H7 (cell line): Measurements from ENCODE around the gene HERC5. TPM values are rescaled to one million over a fixed set of nuclear protein-coding genes. Genes with fewer than 3 reads are reported as not detected.
A peak's percentile ranks its signal among the peaks of the same experiment; 100 is the strongest.

Experiments used
- DNase-seq: peaks from one replicate; pipeline ENCODE4 v3.0.0; 2012
- H3K27me3 ChIP-seq: 2 replicates; pipeline ENCODE4 v1.6.0; 2011; ENCODE audit warnings: mild to moderate bottlenecking, low read length; ENCODE audit not compliant: control insufficient read depth, insufficient read depth
- H3K36me3 ChIP-seq: replicated peaks from 2 replicates; pipeline ENCODE4 v1.5.1; 2011; ENCODE audit warnings: low read length; ENCODE audit not compliant: control insufficient read depth, insufficient read depth
- H3K4me3 ChIP-seq: 2 replicates; pipeline ENCODE4 v1.5.1; 2011; ENCODE audit warnings: low read depth, mild to moderate bottlenecking, control low read depth, low read length, moderate library complexity; ENCODE audit not compliant: insufficient read depth
- total RNA-seq: library from RNA; depleted of rRNA; stranded (reverse); fragments of >200 nt; shearing (Covaris generic); gene quantifications from 2 replicates; pipeline ENCODE4 v1.2.3, GENCODE V29; 2014

The HERC5 gene
- total RNA-seq, 1 experiment from 2014 or later, result 7.6 TPM

DNA sequence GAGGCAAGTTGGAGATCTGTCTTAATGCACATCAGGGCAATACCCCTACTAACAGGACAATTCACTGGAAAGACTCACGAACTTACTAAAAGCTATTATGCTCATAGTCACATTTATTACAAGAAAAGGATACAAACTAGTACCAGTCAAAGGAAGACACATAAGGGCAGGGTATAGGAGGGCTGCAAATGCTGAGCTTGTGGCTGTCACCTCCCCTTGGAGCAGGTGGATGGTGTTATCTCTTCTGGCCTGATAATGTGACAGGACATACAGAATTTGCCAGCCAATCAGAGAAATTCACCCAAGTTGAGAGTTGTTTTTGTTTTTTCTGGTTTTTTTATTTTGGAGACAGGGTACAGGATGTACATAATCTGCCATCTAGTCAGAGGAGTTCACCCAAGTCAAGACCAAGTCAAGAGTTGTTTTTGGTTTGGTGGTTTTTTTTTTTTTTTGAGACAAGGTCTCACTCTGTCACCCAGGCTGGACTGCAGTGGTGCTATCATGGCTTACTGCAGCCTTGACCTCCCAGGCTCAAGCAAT lies 8.8 kb downstream of the HERC5 start:
- Histone ChIP-seq H3K4me3 (no peak overlapping the region), H3K36me3 (peaks cover 1% of the 10 kb centered on the region; the same call in 1 of the 2 replicates), H3K27me3 (no peaks in the 10 kb centered on the region)
- no peak for DNase-seq

DNA sequence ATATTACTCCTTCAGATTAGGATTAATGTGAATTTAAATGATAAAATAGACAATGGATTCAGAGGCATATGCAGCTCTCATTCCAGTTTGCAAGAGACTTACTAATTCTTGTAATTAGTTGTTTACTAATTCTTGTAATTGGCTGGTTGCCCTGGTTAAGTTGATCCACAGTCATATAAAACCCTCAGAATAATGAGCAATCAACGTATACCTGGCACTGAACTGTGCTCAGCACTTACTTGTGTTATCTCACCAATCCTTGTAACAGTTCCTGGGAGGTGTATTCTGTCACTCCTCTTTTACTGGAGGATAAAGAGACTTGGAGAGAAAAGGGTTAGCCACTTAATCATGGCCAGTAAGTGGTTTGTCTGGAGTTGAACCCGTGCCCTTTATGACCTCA lies 10.5 kb downstream of the HERC5 start:
- no peaks in the 10 kb centered on the region for H3K27me3 ChIP-seq
- H3K36me3 ChIP-seq, result peaks cover 1% of the 10 kb centered on the region; the same call in 1 of the 2 replicates
- no peak for DNase-seq
- H3K4me3 ChIP-seq, result no peak overlapping the region

DNA sequence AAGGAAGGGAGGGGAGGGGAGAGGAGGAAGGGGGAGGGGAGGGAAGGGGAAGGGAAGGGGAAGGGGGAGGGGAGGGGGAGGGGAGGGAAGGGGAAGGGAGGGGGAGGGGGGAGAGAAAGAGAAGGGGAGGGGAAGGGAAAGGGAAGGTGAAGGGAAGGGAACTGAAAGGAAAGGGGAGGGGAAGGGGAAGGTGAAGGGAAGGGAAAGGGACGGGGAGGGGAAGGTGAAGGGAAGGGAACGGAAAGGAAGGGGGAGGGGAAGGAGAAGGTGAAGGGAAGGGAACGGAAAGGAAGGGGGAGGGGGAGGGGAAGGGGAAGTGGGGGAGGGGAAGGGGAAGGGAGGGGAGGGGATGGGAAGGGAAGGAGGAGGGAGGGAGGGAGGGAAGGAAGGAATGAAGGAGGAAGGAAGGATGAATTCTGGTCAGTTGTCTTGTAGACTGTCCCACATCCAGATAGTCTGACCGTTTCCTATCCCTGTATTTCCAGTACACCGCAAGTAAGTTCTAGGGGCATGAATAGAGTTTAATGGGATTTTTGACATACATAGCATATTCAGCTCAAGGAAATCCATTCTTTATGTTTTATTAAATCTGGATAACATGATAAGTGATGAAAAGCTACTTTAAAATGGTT lies 20.4 kb downstream of the HERC5 start:
- DNase-seq, result no peak
- H3K27me3 ChIP-seq, result no peaks in the 10 kb centered on the region
- no peak overlapping the region for H3K4me3 ChIP-seq
- H3K36me3 ChIP-seq, result no peaks in the 10 kb centered on the region

DNA sequence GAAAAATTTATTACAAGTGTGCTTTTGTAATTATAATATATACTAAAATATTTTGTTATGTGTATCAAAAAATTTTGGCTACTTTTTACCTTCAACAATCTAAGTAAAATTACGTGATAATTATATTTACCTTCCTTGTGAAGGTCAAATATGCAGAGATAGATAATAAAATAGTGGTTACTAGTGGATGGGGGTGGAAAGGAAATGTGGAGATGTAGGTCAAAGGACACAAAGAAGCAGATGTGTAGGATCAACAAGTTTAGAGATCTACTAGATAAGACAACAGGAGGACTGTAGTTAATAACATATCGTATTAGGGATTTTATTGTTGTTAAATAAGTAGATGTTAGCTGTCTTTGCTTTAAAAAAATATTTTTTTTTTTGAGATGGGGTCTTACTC lies 21.3 kb downstream of the HERC5 start:
- no peak for DNase-seq
- H3K4me3 ChIP-seq, result no peak overlapping the region
- no peaks in the 10 kb centered on the region for H3K36me3 ChIP-seq
- no peaks in the 10 kb centered on the region for H3K27me3 ChIP-seq

DNA sequence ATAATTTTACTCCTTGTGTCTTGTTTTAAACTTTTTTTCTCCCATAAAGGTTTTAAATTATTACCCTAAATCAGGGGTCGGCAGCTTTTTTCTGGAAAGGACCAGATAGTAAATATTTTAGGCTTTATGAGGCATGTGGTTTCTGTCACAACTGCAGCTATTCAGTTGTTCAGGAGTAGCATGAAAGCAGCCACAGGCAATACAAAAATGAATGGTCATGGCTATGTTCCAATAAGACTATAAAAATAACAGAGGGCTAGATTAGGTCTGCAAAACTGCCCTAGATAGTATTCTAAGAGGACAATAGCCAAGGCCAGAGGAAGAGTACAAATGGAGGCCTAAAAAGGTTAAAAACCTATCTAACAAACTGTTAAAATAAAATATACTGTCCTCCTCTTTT lies 24.6 kb downstream of the HERC5 start:
- DNase-seq, result no peak
- Histone ChIP-seq H3K36me3 (no peaks in the 10 kb centered on the region), H3K4me3 (no peak overlapping the region), H3K27me3 (no peaks in the 10 kb centered on the region)

DNA sequence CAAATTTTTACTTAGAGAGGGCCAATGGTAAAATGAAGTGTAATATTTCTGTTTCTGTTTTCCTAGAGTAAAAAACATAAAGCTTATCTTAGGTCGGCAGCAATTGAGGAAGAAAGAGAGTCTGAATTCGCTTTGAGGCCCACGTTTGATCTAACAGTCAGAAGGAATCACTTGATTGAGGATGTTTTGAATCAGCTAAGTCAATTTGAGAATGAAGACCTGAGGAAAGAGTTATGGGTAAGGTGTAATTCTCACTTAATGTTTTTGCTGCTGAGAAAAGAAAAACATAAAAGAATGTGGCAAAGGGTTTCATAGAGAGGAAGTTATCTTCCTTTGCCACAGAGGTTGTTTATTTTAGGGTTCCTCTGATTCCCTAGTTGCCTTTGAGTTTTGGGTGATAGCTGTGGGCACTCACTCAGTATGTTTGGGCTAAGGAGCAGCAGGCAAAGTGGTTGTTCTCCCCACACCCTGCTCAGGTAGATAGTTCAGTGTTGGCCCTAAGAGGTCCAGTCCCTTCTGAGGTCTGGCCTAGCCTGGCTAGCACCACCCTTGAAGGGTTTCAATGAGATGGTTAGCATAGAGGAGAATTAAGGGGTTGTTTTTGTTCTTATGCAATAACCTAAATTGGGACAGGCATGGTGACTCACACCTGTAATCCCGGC lies 32.3 kb downstream of the HERC5 start:
- Histone ChIP-seq H3K4me3 (no peak overlapping the region), H3K27me3 (no peaks in the 10 kb centered on the region), H3K36me3 (no peaks in the 10 kb centered on the region)
- no peak for DNase-seq

DNA sequence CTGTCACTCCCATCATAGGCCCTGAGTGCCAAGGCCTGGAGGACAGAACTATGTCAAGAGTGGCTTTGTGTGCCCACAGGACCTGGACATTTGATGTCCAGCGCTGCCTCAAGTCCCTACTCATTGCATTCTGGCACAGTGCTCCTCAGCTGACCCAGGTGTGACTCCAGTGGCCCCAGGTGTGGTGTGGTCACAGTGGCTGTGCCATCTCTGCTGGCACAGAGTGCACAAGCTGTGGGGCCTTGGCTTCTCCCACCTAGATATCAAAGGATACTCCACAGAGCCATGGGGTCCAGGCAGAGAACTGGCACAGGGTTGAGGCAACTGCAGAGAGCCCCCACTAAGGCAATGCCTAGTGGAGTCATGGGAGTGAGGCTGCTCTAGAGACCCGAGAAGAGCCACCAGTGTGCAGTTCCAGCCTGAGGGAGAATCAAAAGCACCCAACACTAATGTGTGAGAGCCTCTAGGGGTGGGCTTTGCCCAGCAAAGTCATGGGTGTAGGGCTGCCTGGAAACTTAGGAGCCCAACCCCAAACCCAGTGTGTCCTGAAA lies 41.0 kb downstream of the HERC5 start:
- H3K4me3 ChIP-seq, result no peak overlapping the region
- no peaks in the 10 kb centered on the region for H3K36me3 ChIP-seq
- no peaks in the 10 kb centered on the region for H3K27me3 ChIP-seq
- no peak for DNase-seq

DNA sequence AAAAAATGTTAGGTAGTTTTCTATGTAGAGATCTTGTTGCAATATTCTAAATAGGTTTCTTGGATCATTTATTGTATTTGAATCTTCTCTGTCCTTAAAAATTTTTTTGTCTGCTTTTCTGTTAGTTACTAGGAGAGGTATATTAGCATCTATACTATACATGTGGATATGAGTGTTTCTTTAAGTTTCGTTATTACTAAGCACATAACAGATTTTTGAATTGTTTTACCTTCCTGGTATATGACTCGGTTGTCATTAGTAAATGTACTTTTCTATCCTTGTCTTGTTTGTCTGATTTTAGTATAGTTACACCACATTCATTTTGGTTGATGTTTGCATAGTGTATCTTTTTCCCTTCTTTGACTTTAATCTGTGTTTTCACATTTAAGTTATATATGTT lies 46.4 kb downstream of the HERC5 start:
- no peak for DNase-seq
- no peaks in the 10 kb centered on the region for H3K27me3 ChIP-seq

DNA sequence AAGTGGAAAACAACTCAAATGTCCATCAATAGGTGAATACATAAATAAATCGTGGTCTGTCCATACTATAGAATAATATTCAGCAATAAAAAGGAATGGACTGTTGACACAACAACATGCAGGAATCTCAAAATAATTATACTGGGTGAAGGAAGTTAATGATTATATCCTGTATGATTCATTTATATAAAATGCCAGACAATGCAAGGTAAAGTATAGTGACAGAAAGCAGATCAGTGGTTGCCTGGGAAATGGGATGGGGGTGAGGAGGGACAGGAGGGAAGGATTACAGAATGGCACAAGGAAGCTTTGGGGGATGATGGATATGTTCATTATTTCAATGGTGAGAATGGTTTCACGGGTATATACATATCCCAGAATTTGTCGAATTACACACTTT lies 54.3 kb downstream of the HERC5 start:
- Histone ChIP-seq H3K36me3 (no peaks in the 10 kb centered on the region), H3K27me3 (no peaks in the 10 kb centered on the region), H3K4me3 (no peak overlapping the region)
- DNase-seq, result no peak

More for the DNA sequence above, 46.4 kb downstream of the HERC5 start:
- no peaks in the 10 kb centered on the region for H3K36me3 ChIP-seq
- no peak overlapping the region for H3K4me3 ChIP-seq

DNA sequence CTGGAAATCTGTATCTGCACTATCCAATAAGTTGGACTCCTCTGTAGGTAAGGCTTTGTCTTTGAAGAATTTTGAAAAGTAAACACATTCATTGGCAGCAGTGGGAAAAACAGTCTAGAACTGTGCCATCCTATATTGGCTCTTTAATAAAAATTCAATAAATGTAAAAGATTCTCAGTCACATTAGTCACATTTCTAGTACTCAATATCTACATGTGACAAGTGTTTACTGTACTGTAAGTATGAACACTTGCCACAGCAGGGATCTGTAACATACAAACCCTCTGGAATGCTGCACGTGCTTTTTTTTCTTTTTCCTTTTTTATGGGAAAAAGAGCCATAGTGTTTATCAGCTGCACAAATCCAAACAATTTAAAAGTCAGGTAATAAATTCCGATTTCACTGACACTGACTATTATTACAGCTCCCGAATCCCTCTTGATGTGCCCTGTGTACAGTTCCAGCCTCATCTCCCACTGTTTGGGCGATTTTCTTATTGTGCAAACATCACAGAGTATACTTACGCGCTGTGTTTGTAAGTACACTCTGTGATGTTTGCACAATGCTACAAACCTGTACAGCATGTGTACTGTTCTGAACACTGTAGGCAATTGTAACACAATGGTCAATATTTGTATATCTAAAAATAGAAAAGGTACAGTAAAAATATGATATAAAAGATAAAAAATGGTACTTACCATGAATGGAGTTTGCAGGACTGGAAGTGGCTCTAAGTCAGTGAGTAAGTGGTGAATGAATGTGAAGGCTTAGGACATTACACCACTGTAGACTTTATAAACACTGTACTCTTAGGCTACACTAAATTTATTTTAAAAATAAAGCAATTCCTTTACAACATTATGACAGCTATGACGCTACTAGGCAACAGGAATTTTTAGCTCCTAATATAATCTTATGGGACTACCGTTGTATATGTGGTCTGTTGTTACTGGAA lies 57.9 kb downstream of the HERC5 start:
- Histone ChIP-seq H3K27me3 (no peaks in the 10 kb centered on the region), H3K4me3 (no peak overlapping the region), H3K36me3 (no peaks in the 10 kb centered on the region)
- no peak for DNase-seq

DNA sequence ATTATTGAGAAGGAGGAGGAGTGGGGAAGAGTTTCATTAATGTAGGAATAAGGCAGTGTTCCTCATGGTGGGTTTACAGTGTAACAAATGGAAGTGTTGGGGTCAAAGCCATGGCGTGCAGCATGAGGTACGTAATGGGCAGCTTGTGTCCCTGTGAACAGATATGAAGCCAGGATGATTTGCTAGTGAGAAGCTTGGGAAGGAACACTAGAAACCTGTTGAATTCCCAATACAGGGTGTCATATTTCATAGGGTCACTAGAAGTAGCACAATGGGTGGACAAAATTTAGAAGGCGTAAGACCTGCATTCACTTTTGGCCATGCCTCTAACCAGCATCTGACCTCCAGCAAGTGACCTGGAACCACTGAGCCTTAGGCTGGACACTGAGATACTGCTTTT lies 59.8 kb downstream of the HERC5 start:
- H3K36me3 ChIP-seq, result peaks cover 5% of the 10 kb centered on the region
- DNase-seq, result no peak

DNA sequence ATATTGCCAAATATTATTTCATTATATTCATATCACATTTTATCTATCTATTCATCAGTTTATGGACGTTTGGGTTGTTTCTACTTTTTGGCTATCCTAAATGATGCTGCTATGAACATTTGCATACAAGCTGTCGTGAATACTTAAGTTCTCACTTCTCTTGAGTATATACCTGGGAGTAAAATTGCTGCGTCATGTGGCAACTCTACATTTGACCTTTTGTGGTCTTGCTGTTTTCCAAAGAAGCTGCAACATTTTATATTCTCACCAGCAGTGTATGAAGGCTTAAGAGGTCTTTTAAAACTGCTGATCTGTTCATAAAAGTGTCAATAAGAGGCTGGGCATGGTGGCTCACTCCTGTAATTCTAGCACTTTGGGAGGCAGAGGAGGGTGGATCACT lies 60.9 kb downstream of the HERC5 start:
- no peak overlapping the region for H3K4me3 ChIP-seq
- no peak for DNase-seq

More for the DNA sequence above, 59.8 kb downstream of the HERC5 start:
- H3K27me3 ChIP-seq, result no peaks in the 10 kb centered on the region
- H3K4me3 ChIP-seq, result no peak overlapping the region

DNA sequence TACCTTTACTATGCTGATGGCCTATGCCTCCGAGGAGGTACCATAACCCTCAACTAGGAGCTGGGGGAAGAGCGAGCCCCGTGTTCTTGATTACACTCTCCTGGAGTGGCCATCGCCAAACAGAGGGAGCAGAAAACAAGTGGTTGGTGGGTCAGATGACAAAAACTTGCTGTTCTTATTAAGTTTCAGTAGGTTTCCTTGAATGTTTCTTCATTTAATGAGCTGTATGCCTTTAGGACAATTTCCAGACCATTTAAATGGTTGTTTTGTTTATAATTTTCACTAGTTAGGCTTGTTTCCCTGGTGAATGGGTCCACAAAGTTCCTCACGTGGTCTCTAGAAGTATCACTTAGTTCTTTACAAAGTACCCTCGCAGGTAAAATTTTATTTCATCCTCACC lies 62.0 kb downstream of the HERC5 start:
- no peak for DNase-seq
- Histone ChIP-seq H3K36me3 (peaks cover 5% of the 10 kb centered on the region), H3K4me3 (no peak overlapping the region), H3K27me3 (no peaks in the 10 kb centered on the region)

More for the DNA sequence above, 60.9 kb downstream of the HERC5 start:
- Histone ChIP-seq H3K27me3 (no peaks in the 10 kb centered on the region), H3K36me3 (peaks cover 5% of the 10 kb centered on the region)

DNA sequence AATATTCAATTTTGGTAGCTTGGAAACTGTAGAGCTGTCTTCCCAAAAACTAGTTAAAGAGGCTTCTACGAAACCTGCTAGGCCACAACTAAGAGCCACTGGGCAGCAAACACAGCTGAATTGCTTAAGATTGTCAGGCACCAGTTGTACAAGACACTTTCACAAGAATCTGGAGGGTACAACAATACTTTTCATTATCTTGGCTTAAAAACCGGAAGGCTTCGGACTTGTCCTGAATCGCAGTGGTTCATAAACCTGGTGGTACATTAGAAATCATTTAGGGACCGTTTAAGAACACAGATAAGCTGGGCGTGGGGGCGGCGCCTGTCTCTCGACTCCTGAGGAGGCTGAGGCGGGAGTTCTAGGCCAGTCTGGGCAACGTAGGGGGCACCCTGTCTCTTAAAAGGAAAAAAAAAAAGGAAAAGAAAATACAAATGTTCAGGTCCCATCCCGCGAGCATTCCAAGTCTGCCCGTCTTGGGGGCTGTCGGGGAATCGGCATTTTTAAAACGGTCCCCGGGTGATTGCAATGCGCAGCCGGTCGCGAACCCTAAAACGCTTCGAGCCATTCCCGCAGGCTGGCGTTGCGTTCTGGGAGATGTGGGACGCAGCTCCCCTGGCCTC lies 65.9 kb downstream of the HERC5 start:
- Histone ChIP-seq H3K36me3 (peaks cover 5% of the 10 kb centered on the region), H3K27me3 (no peaks in the 10 kb centered on the region), H3K4me3 (peak overlapping the region; percentile 95)
- DNase-seq, result no peak
